ENCODE data around the gene FLVCR2.

DNA sequence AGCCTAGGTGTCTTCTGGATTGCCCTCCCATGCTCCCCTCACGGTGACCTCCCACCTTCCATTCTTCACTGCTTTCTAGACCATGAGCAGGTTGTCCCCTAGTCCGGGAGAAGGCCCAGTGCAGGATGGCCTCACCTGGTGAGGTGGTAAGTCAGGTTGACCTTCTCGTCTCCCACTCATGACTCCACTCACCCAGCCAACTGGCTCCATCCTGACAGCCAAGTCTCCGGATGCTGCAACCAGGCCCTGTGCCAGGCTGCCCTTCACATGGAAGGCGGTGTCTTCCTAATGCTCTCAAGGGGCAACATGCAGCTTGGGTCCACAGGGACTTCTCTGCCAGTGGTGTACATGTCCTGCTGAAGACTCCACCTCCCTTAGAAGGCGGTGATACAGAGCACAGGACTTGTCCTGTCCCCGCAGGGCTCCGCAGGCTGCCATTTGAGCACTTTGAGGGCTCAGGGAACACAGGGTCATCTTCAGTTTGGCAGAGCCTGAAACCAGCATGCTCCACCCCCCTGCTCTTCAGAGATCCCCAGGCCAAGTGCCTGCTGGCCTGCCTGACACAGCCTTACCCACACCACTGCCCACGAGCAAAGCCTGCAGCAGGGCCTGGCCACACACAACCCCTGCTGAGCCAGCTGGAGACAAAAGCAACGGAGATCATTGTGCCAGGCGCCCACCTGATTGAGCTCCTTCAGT, 30.7 kb upstream of the FLVCR2 start:
- no peak for TF ChIP-seq ZNF473 (tag by site-specific recombination; IDR thresholded peaks at IDR 0.05)
- TF ChIP-seq, protein P1, sequence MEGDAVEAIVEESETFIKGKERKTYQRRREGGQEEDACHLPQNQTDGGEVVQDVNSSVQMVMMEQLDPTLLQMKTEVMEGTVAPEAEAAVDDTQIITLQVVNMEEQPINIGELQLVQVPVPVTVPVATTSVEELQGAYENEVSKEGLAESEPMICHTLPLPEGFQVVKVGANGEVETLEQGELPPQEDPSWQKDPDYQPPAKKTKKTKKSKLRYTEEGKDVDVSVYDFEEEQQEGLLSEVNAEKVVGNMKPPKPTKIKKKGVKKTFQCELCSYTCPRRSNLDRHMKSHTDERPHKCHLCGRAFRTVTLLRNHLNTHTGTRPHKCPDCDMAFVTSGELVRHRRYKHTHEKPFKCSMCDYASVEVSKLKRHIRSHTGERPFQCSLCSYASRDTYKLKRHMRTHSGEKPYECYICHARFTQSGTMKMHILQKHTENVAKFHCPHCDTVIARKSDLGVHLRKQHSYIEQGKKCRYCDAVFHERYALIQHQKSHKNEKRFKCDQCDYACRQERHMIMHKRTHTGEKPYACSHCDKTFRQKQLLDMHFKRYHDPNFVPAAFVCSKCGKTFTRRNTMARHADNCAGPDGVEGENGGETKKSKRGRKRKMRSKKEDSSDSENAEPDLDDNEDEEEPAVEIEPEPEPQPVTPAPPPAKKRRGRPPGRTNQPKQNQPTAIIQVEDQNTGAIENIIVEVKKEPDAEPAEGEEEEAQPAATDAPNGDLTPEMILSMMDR (tag by site-specific recombination; IDR thresholded peaks at IDR 0.05) = no peak
- TF ChIP-seq, protein P2, sequence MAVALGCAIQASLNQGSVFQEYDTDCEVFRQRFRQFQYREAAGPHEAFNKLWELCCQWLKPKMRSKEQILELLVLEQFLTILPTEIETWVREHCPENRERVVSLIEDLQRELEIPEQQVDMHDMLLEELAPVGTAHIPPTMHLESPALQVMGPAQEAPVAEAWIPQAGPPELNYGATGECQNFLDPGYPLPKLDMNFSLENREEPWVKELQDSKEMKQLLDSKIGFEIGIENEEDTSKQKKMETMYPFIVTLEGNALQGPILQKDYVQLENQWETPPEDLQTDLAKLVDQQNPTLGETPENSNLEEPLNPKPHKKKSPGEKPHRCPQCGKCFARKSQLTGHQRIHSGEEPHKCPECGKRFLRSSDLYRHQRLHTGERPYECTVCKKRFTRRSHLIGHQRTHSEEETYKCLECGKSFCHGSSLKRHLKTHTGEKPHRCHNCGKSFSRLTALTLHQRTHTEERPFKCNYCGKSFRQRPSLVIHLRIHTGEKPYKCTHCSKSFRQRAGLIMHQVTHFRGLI (tag by site-specific recombination; IDR thresholded peaks at IDR 0.05) = no peak
- no peak for TF ChIP-seq ZNF549 (tag by site-specific recombination; IDR thresholded peaks at IDR 0.05)

All from HEK293 (cell line).